ENCODE measurements around the gene MYO5B. TPM values are rescaled to one million over a fixed set of nuclear protein-coding genes. Genes with fewer than 3 reads are reported as not detected.
"Not testable (repeated sequence)": the region's sequence is repeated elsewhere in the genome, so short reads cannot be mapped to it uniquely, and the experiment has no call there.

The MYO5B gene
- total RNA-seq, 2 experiments from 2014 or later: not detected

DNA sequence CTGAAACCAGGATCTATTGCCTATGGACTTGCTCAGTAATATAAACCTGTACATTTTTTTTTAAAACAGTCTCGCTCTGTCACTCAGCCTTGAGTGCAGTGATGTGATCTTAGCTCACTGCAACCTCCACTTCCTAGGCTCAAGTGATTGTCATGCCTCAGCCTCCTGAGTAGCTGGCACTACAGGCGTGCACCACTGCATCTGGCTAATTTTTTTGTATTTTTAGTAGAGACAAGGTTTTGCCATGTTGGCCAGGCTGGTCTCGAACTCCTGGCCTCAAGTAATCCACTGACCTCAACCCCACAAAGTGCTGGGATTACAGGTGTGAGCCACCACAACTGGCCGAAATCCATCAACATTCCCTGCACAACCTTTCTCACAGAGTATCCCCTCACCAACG is 100.2 kb downstream of the MYO5B start:
- H3K4me1 Mint-ChIP-seq; H3K9me3 Mint-ChIP-seq; ATAC-seq (ENCODE audit: low read depth); H3K4me3 Mint-ChIP-seq; H3K36me3 Mint-ChIP-seq; POLR2A ChIA-PET; H3K27ac Mint-ChIP-seq; DNase-seq: not testable (repeated sequence)
- peaks cover 34% of the 10 kb centered on the region for H3K27me3 Mint-ChIP-seq

DNA sequence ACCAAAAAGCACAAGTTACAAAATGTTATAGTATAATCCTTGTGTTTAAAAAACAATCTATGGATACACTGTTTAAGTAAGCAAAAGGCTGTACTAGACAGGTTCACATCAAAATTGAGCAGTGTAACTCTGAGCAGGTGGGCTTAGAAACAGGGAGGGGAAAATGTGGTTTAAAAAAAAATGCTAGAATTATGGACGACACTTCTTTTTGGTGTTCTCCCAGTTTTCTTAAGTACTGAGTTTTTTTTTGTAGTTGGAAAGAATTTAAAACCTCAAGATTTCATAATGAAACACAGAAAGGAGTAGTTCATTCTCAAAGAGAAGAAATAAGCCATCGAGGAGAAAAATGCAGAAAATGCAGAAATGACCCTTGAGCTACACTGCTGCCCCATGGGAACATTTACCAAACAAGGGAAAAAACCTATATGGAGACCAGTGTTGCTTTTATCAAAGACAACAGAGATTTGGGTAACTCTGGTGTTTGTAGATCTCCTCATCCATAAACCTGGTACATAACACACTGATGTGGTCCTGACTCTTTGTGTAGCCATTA is 100.7 kb downstream of the MYO5B start:
- H3K4me3 Mint-ChIP-seq: no peak overlapping the region
- no peaks in the 10 kb centered on the region for H3K36me3 Mint-ChIP-seq
- no peaks in the 10 kb centered on the region for H3K4me1 Mint-ChIP-seq
- no peak for DNase-seq
- H3K27ac Mint-ChIP-seq: no peak overlapping the region
- POLR2A ChIA-PET: no interaction called here
- peaks cover 37% of the 10 kb centered on the region for H3K27me3 Mint-ChIP-seq
- H3K9me3 Mint-ChIP-seq: no peaks in the 10 kb centered on the region
- ATAC-seq (ENCODE audit: low read depth): no peak

GRCh38 chr18:50093366-50094064 is 101.4 kb downstream of the MYO5B start:
- DNase-seq (no peak), ATAC-seq (ENCODE audit: low read depth) (no peak)
- Mint-ChIP-seq H3K4me3 (no peak overlapping the region), H3K27ac (no peak overlapping the region), H3K9me3 (no peaks in the 10 kb centered on the region), H3K36me3 (no peaks in the 10 kb centered on the region), H3K27me3 (peaks cover 33% of the 10 kb centered on the region), H3K4me1 (no peaks in the 10 kb centered on the region)
- POLR2A ChIA-PET: no interaction called here

DNA sequence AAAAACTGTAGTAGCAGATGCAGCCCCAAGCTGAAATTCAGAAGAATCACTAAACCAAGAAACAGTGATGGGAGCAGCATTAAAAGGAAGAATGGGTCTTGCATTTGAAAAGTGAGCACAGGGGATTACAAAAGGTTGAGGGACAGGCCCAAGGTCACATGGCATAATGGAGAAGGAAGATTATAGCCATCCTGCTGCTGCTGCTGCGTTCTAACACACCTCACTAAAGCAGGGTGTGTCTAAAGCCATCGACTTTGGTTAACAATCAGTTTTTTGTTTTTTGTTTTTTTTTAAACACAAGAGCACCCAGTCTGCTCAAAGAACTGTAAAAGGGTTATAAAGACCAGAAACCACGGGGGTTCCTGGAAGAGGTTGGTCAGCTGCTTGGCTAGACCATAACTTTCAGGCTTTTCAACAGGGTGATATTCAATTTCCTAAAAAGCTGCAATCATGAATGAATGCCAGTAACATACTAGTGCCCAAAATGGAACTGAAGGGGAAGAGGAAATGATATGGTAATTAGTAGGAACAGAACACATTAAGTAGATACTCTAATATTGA is 102.6 kb downstream of the MYO5B start:
- H3K27me3 Mint-ChIP-seq: peaks cover 38% of the 10 kb centered on the region
- H3K36me3 Mint-ChIP-seq: no peaks in the 10 kb centered on the region
- H3K27ac Mint-ChIP-seq: no peak overlapping the region
- DNase-seq (no peak), ATAC-seq (ENCODE audit: low read depth) (no peak)
- no peaks in the 10 kb centered on the region for H3K9me3 Mint-ChIP-seq
- H3K4me1 Mint-ChIP-seq: no peaks in the 10 kb centered on the region
- POLR2A ChIA-PET: no interaction called here
- no peak overlapping the region for H3K4me3 Mint-ChIP-seq

GRCh38 chr18:50091509-50092244 is 103.3 kb downstream of the MYO5B start:
- POLR2A ChIA-PET: no interaction called here
- Mint-ChIP-seq H3K4me1 (no peaks in the 10 kb centered on the region), H3K27ac (no peak overlapping the region), H3K4me3 (no peak overlapping the region), H3K27me3 (peaks cover 33% of the 10 kb centered on the region), H3K9me3 (no peaks in the 10 kb centered on the region), H3K36me3 (no peaks in the 10 kb centered on the region)
- no peak for ATAC-seq (ENCODE audit: low read depth)
- no peak for DNase-seq

DNA sequence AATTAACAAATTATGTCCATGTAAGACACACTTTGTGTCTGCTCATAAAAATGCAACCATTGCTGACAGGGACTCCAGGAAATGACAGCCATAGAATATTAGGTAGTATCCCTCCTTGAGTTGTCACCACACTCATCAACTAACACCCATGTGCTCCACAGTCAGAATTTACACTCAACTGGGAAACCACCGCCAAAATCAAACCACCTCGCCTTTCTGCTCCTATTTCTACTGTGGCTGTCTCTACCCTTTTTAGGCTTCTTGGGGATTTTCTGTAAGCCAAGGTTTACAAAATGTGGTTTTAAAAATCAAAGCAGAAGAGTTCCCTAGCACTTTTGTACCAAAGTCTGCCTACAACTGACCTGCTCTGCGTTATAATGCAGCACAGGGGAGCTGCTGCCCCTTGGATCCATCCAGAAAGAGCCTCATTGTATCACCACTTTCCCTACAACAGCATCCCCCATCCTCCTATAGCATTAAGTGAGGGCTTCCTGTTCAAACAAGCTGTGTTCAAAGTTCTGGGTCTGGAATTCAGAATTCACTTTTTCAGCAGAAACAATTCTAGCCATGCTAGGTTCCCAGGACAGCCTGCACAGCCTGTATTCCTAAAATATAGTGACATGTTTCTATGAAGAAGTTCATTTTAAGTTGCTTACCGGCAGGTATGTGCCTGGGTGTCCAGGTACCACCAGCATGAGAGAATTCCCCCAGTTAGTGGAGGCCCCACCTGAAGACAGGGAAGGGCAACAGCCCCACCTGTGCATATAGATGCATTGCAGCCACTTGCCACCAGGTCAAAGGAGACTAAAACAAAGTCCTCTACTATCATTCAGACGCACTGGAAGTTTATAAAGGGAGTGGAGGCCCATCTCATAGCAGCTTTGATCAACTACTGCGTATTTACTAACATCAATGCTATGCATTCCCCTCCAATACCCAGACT is 104.3 kb downstream of the MYO5B start:
- H3K4me3 Mint-ChIP-seq: no peak overlapping the region
- peaks cover 29% of the 10 kb centered on the region for H3K27me3 Mint-ChIP-seq
- H3K9me3 Mint-ChIP-seq: no peaks in the 10 kb centered on the region
- DNase-seq (no peak), ATAC-seq (ENCODE audit: low read depth) (no peak)
- POLR2A ChIA-PET: no interaction called here
- no peak overlapping the region for H3K27ac Mint-ChIP-seq
- H3K36me3 Mint-ChIP-seq: no peaks in the 10 kb centered on the region
- no peaks in the 10 kb centered on the region for H3K4me1 Mint-ChIP-seq

GRCh38 chr18:50089702-50090101 is 105.2 kb downstream of the MYO5B start:
- no peaks in the 10 kb centered on the region for H3K4me1 Mint-ChIP-seq
- no peak for ATAC-seq (ENCODE audit: low read depth)
- H3K4me3 Mint-ChIP-seq: no peak overlapping the region
- no peaks in the 10 kb centered on the region for H3K36me3 Mint-ChIP-seq
- no peaks in the 10 kb centered on the region for H3K9me3 Mint-ChIP-seq
- no peak for DNase-seq
- no peak overlapping the region for H3K27ac Mint-ChIP-seq
- POLR2A ChIA-PET: no interaction called here
- peaks cover 29% of the 10 kb centered on the region for H3K27me3 Mint-ChIP-seq

- peaks cover 5% of the 10 kb centered on the region for H3K27me3 Mint-ChIP-seq
- DNase-seq (no peak), ATAC-seq (ENCODE audit: low read depth) (no peak)
- POLR2A ChIA-PET: no interaction called here
- no peak overlapping the region for H3K4me3 Mint-ChIP-seq
- no peaks in the 10 kb centered on the region for H3K4me1 Mint-ChIP-seq
- no peaks in the 10 kb centered on the region for H3K36me3 Mint-ChIP-seq
- no peak overlapping the region for H3K27ac Mint-ChIP-seq
- no peaks in the 10 kb centered on the region for H3K9me3 Mint-ChIP-seq
Measured at GRCh38 chr18:50083708-50084107, 111.2 kb downstream of the MYO5B start.

DNA sequence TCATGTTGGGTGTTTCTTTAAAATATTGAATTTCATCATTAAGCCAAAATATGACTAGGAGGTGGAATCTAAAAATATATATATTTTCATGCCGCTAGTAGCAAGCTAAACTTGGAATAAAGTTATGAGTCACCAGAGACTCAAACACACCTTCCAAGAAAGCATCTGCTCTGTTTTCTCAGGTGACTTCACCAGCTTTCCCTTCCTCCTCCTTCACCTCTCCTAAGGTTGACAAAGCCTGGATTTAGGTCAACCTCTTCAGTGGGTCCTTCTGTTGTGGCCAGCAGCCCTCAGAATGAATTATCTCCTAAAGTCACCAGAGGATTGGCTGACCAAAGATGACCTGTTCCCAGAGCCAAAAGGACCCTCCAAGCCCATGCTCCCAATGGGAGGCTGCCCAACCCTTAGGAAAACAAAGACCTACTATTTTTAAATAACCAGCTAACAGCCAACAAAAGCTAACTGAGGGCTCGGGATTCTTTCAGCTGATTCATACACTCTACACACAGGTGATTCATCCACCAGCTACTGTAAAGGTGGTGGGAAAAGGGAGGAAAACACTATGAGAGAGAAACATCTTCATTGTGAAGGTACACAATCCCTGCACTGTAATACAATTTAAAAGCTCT is 113.9 kb downstream of the MYO5B start:
- ATAC-seq (ENCODE audit: low read depth): no peak
- POLR2A ChIA-PET: no interaction called here
- Mint-ChIP-seq H3K4me3 (no peak overlapping the region), H3K27ac (no peak overlapping the region), H3K36me3 (no peaks in the 10 kb centered on the region), H3K4me1 (peaks cover 4% of the 10 kb centered on the region), H3K27me3 (peaks cover 2% of the 10 kb centered on the region), H3K9me3 (no peaks in the 10 kb centered on the region)
- no peak for DNase-seq

GRCh38 chr18:50080316-50080715 is 114.6 kb downstream of the MYO5B start:
- DNase-seq (no peak), ATAC-seq (ENCODE audit: low read depth) (no peak)
- H3K9me3 Mint-ChIP-seq: no peaks in the 10 kb centered on the region
- no peaks in the 10 kb centered on the region for H3K36me3 Mint-ChIP-seq
- H3K4me3 Mint-ChIP-seq: no peak overlapping the region
- POLR2A ChIA-PET: no interaction called here
- peaks cover 2% of the 10 kb centered on the region for H3K27me3 Mint-ChIP-seq
- peaks cover 4% of the 10 kb centered on the region for H3K4me1 Mint-ChIP-seq
- no peak overlapping the region for H3K27ac Mint-ChIP-seq

GRCh38 chr18:50079571-50080295 is 115.2 kb downstream of the MYO5B start:
- H3K4me3 Mint-ChIP-seq: no peak overlapping the region
- ATAC-seq (ENCODE audit: low read depth): no peak
- no peaks in the 10 kb centered on the region for H3K9me3 Mint-ChIP-seq
- POLR2A ChIA-PET: no interaction called here
- H3K4me1 Mint-ChIP-seq: peaks cover 4% of the 10 kb centered on the region
- H3K27me3 Mint-ChIP-seq: peaks cover 2% of the 10 kb centered on the region
- H3K36me3 Mint-ChIP-seq: no peaks in the 10 kb centered on the region
- DNase-seq: no peak
- no peak overlapping the region for H3K27ac Mint-ChIP-seq

GRCh38 chr18:50076277-50076676 is 118.7 kb downstream of the MYO5B start:
- no peaks in the 10 kb centered on the region for H3K36me3 Mint-ChIP-seq
- peaks cover 2% of the 10 kb centered on the region for H3K27me3 Mint-ChIP-seq
- no peak for DNase-seq
- no peak overlapping the region for H3K4me3 Mint-ChIP-seq
- H3K4me1 Mint-ChIP-seq: peaks cover 4% of the 10 kb centered on the region
- no peak overlapping the region for H3K27ac Mint-ChIP-seq
- H3K9me3 Mint-ChIP-seq: no peaks in the 10 kb centered on the region
- POLR2A ChIA-PET: no interaction called here
- no peak for ATAC-seq (ENCODE audit: low read depth)

Data from activated naive CD8-positive, alpha-beta T cell treated with anti-CD3 and anti-CD28 coated beads, Interleukin-2, amount 10 ng/mL, durations not matched to agents 7 days and 5 days (primary cell).